ENCODE results near the gene EDN1. TPM values are rescaled to one million over a fixed set of nuclear protein-coding genes. Genes with fewer than 3 reads are reported as not detected.

Gene EDN1
- total and polyA plus RNA-seq, 7 donors: 3.9 to 9.8 (median 6.4) TPM

DNA sequence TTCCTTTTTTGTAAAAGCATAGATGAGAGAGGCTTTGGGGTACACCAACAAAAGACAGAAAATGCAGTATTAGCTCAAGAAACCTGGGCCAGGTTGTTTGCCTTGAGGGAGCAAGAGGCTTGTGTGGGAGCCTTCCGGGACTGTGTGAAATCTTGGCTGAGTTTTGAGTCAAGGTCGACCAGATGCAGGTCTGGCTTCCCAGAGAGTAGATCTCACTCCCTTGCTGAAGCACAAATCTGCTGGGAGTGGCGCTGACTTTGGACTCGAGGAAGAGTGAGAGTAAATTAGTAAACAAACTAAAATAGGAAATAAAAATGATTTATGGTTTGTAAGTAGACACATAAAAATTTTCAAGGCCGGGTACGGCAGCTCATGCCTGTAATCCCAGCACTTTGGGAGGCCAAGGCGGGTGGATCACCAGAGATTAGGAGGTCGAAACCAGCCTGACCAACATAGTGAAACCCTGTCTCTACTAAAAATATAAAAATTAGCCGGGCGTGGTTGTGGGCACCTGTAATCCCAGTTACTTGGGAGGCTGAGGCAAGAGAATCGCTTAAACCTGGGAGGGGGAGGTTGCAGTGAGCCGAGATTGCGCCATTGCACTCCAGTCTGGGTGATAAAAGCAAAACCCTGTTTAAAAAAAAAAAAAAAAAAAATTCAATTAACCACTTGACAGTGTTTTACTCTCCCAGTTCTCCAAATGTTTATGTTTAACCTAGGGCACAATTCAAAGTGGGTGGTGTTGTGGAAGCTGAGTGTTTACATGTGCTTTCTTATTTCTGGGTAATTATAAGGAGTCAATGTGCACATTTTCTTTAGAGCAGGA lies 27.7 kb upstream of the EDN1 start:
- 10 to 63% methylated on average over 13 of the region's 13 CpGs for WGBS, 2 donors
- H3K27ac ChIP-seq: no peak overlapping the region
- no peak for DNase-seq

DNA sequence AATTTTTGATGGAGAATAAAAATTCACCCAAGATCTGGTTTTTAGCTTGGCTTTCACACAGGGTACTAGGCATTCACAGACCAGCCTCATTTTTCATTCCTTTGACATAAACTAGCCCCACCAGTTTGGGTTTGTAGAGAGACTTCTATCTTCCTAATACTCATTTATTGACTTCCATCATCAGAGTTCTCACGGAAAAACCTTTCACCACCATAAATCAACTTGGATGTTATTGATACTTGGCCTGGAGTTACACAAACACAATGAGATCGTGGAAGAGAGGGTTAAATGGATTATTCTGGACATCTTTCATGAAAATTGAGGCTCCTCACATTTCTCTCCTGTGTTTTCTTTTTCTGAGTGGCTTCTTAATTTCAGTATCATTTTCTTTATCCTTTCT lies 26.8 kb upstream of the EDN1 start:
- H3K4me1 ChIP-seq: no peaks in the 10 kb centered on the region
- 42 to 62% methylated on average over 2 of the region's 2 CpGs for WGBS, 2 donors
- no peaks in the 10 kb centered on the region for H3K27me3 ChIP-seq
- no peak overlapping the region for H3K27ac ChIP-seq
- DNase-seq: no peak
- H3K4me3 ChIP-seq: no peak overlapping the region
- intact Hi-C loops (cut with DNase I): no loop called here
- H3K36me3 ChIP-seq: no peaks in the 10 kb centered on the region
- H3K9me3 ChIP-seq: no peaks in the 10 kb centered on the region
- TF ChIP-seq POLR2A (IDR thresholded peaks at IDR 0.05) (no peak), EP300 (IDR thresholded peaks at IDR 0.05) (no peak), CTCF (IDR thresholded peaks at IDR 0.05) (no peak), POLR2AphosphoS5 (IDR thresholded peaks at IDR 0.05) (no peak)

More for the DNA sequence above, 27.7 kb upstream of the EDN1 start:
- Histone ChIP-seq H3K4me3 (no peak overlapping the region), H3K4me1 (no peaks in the 10 kb centered on the region), H3K27me3 (no peaks in the 10 kb centered on the region), H3K9me3 (no peaks in the 10 kb centered on the region), H3K36me3 (no peaks in the 10 kb centered on the region)
- TF ChIP-seq POLR2AphosphoS5 (IDR thresholded peaks at IDR 0.05): no peak
- TF ChIP-seq POLR2A (IDR thresholded peaks at IDR 0.05): no peak
- TF ChIP-seq CTCF (IDR thresholded peaks at IDR 0.05): no peak
- TF ChIP-seq EP300 (IDR thresholded peaks at IDR 0.05): no peak
- intact Hi-C loops (cut with DNase I): no loop called here

GRCh38 chr6:12264671-12265070 lies 25.5 kb upstream of the EDN1 start:
- Histone ChIP-seq H3K27me3 (no peaks in the 10 kb centered on the region), H3K27ac (no peak overlapping the region), H3K36me3 (no peaks in the 10 kb centered on the region), H3K4me3 (no peak overlapping the region), H3K4me1 (no peaks in the 10 kb centered on the region), H3K9me3 (no peaks in the 10 kb centered on the region)
- TF ChIP-seq EP300 (IDR thresholded peaks at IDR 0.05) (no peak), POLR2A (IDR thresholded peaks at IDR 0.05) (no peak), CTCF (IDR thresholded peaks at IDR 0.05) (no peak), POLR2AphosphoS5 (IDR thresholded peaks at IDR 0.05) (no peak)
- 95 to 97% methylated on average over 1 of the region's 1 CpG for WGBS, 2 donors
- no peak for DNase-seq
- intact Hi-C loops (cut with DNase I): no loop called here

GRCh38 chr6:12265296-12265695 lies 24.9 kb upstream of the EDN1 start:
- DNase-seq: no peak
- TF ChIP-seq EP300 (IDR thresholded peaks at IDR 0.05) (no peak), POLR2AphosphoS5 (IDR thresholded peaks at IDR 0.05) (no peak), CTCF (IDR thresholded peaks at IDR 0.05) (no peak), POLR2A (IDR thresholded peaks at IDR 0.05) (no peak)
- H3K9me3 ChIP-seq: no peaks in the 10 kb centered on the region
- H3K4me3 ChIP-seq: no peak overlapping the region
- H3K27me3 ChIP-seq: no peaks in the 10 kb centered on the region
- no peaks in the 10 kb centered on the region for H3K36me3 ChIP-seq
- WGBS, 2 donors: 88 to 92% methylated on average over 1 of the region's 1 CpG
- no peaks in the 10 kb centered on the region for H3K4me1 ChIP-seq
- intact Hi-C loops (cut with DNase I): no loop called here
- no peak overlapping the region for H3K27ac ChIP-seq

Data from sigmoid colon (tissue), 7 donors.